Measurements from ENCODE around the gene IGFBP4.
"Not testable (repeated sequence)": the region's sequence is repeated elsewhere in the genome, so short reads cannot be mapped to it uniquely, and the experiment has no call there.

Gene IGFBP4

GRCh38 chr17:40443196-40443987 is at the start of gene IGFBP4:
TSS of gene IGFBP4 (plus strand) at chr17:40443450. CDS start at chr17:40443736, 286 bp downstream.
- DNase-seq: peak; percentile 66

GRCh38 chr17:40399185-40399584 is 44.1 kb upstream of the IGFBP4 start:
- DNase-seq: no peak

- no peak for DNase-seq
Measured at GRCh38 chr17:40402668-40403067, 40.6 kb upstream of the IGFBP4 start.

- DNase-seq: no peak
Measured at GRCh38 chr17:40404003-40404402, 39.2 kb upstream of the IGFBP4 start.

- DNase-seq: no peak
Measured at GRCh38 chr17:40407460-40407859, 35.8 kb upstream of the IGFBP4 start.

GRCh38 chr17:40409540-40409939 is 33.7 kb upstream of the IGFBP4 start:
- DNase-seq: not testable (repeated sequence)

GRCh38 chr17:40410082-40410481 is 33.2 kb upstream of the IGFBP4 start:
- no peak for DNase-seq

- no peak for DNase-seq
Measured at GRCh38 chr17:40411821-40412220, 31.4 kb upstream of the IGFBP4 start.

- DNase-seq: no peak
Measured at GRCh38 chr17:40412880-40413279, 30.4 kb upstream of the IGFBP4 start.

- not testable (repeated sequence) for DNase-seq
Measured at GRCh38 chr17:40414312-40414711, 28.9 kb upstream of the IGFBP4 start.

- DNase-seq: no peak
Measured at GRCh38 chr17:40415390-40415789, 27.9 kb upstream of the IGFBP4 start.

GRCh38 chr17:40416671-40417070 is 26.6 kb upstream of the IGFBP4 start:
- no peak for DNase-seq

GRCh38 chr17:40417258-40417608 is 26.0 kb upstream of the IGFBP4 start:
- no peak for DNase-seq

- DNase-seq: peak; percentile 94
Measured at GRCh38 chr17:40417609-40418427, 25.4 kb upstream of the IGFBP4 start, which contains the start of gene TOP2A. TSS of gene TOP2A (minus strand) at chr17:40417896. CDS start at chr17:40417791, 105 bp downstream.

- DNase-seq: no peak
Measured at GRCh38 chr17:40418428-40418706, 24.9 kb upstream of the IGFBP4 start.

GRCh38 chr17:40419559-40420331 is 23.5 kb upstream of the IGFBP4 start:
- DNase-seq: no peak

- DNase-seq: no peak
Measured at GRCh38 chr17:40422990-40423633, 20.1 kb upstream of the IGFBP4 start.

GRCh38 chr17:40425741-40426140 is 17.5 kb upstream of the IGFBP4 start:
- DNase-seq: no peak

- no peak for DNase-seq
Measured at GRCh38 chr17:40427002-40427491, 16.2 kb upstream of the IGFBP4 start.

- no peak for DNase-seq
Measured at GRCh38 chr17:40430272-40431230, 12.7 kb upstream of the IGFBP4 start.

GRCh38 chr17:40431231-40431602 is 12.0 kb upstream of the IGFBP4 start:
- DNase-seq: no peak
